Neutrophil (primary cell): Measurements from ENCODE around the gene PLIN3.
A peak's percentile ranks its signal among the peaks of the same experiment; 100 is the strongest.
"Not testable (repeated sequence)": the region's sequence is repeated elsewhere in the genome, so short reads cannot be mapped to it uniquely, and the experiment has no call there.

Source experiments
- H3K27ac ChIP-seq: fragments of 200-600 bp; sonication (generic); 2 replicates; pipeline ENCODE4 v1.5.1; 2016; ENCODE audit warnings: mild to moderate bottlenecking, moderate library complexity
- H3K27me3 ChIP-seq: fragments of 200-600 bp; sonication (generic); 2 replicates; pipeline ENCODE4 v1.6.0; 2016; ENCODE audit warnings: mild to moderate bottlenecking
- H3K36me3 ChIP-seq: fragments of 200-600 bp; sonication (generic); 2 replicates; pipeline ENCODE4 v1.5.1; 2017
- H3K4me1 ChIP-seq, 2 experiments: fragments of 200-600 bp in 1 of 2; sonication (generic) in 1 of 2; 1 replicate in 1 of 2; 2 replicates in 1 of 2; pipeline versions ENCODE4 v1.5.1 to v1.6.1; 2013 to 2016; ENCODE audit warnings: low read depth in 1 of 2, low read length in 1 of 2, mild to moderate bottlenecking in 1 of 2, moderate library complexity in 1 of 2; ENCODE audit not compliant: control insufficient read depth in 1 of 2, insufficient read depth in 1 of 2
- H3K4me3 ChIP-seq, 2 experiments: fragments of 200-600 bp in 1 of 2; sonication (generic) in 1 of 2; 1 replicate in 1 of 2; 2 replicates in 1 of 2; pipeline ENCODE4 v1.5.1; 2013 to 2016; ENCODE audit warnings: low read depth in 1 of 2, low read length in 1 of 2, mild to moderate bottlenecking in 1 of 2, moderate library complexity in 1 of 2
- H3K9me3 ChIP-seq: fragments of 200-600 bp; sonication (generic); 2 replicates; pipeline ENCODE4 v1.5.1; 2016
- TF ChIP-seq, protein P1 (sequence below): fragments of 200-600 bp; sonication (generic); IDR thresholded peaks from 2 replicates; pipeline ENCODE4 v1.5.1; 2016; ENCODE audit warnings: antibody characterized with exemption

PLIN3 gene

GRCh38 chr19:4844348-4845179 lies 22.9 kb downstream of the PLIN3 start:
- Histone ChIP-seq H3K27me3 (no peaks in the 10 kb centered on the region), H3K9me3 (no peaks in the 10 kb centered on the region), H3K4me1 (no peaks in the 10 kb centered on the region), H3K27ac (no peak overlapping the region), H3K4me3 (no peak overlapping the region), H3K36me3 (peaks cover 96% of the 10 kb centered on the region)
- TF ChIP-seq, protein P1, sequence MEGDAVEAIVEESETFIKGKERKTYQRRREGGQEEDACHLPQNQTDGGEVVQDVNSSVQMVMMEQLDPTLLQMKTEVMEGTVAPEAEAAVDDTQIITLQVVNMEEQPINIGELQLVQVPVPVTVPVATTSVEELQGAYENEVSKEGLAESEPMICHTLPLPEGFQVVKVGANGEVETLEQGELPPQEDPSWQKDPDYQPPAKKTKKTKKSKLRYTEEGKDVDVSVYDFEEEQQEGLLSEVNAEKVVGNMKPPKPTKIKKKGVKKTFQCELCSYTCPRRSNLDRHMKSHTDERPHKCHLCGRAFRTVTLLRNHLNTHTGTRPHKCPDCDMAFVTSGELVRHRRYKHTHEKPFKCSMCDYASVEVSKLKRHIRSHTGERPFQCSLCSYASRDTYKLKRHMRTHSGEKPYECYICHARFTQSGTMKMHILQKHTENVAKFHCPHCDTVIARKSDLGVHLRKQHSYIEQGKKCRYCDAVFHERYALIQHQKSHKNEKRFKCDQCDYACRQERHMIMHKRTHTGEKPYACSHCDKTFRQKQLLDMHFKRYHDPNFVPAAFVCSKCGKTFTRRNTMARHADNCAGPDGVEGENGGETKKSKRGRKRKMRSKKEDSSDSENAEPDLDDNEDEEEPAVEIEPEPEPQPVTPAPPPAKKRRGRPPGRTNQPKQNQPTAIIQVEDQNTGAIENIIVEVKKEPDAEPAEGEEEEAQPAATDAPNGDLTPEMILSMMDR = no peak

GRCh38 chr19:4843647-4843965 lies 23.9 kb downstream of the PLIN3 start:
- TF ChIP-seq, protein P1 = no peak
- Histone ChIP-seq H3K27me3 (no peaks in the 10 kb centered on the region), H3K36me3 (peaks cover 96% of the 10 kb centered on the region), H3K4me1 (no peaks in the 10 kb centered on the region), H3K4me3 (no peak overlapping the region), H3K27ac (no peak overlapping the region), H3K9me3 (no peaks in the 10 kb centered on the region)

DNA sequence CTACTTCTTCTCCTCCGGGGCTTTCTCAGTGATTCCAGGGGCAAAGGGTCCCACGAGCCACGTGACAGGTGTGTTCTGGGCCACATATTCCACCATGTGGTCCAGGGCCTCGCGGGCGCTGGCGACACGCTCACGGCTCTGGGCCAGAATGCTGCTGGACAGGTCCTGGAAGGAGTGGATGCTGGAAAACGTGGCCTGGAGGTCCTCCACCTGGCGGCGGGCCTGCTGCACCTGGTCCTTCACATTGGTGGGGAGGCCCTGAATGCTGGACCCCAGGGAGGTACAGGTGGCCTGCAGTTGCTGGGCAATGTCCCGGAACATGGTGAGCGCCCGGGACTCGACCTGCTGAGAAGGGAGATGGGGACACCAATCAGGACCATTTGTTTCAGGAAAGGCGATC lies 28.3 kb downstream of the PLIN3 start:
- Histone ChIP-seq H3K27me3 (no peaks in the 10 kb centered on the region), H3K9me3 (no peaks in the 10 kb centered on the region), H3K36me3 (peaks cover 74% of the 10 kb centered on the region), H3K4me1 (no peaks in the 10 kb centered on the region), H3K4me3 (no peak overlapping the region), H3K27ac (no peak overlapping the region)
- TF ChIP-seq, protein P1 = no peak

- no peaks in the 10 kb centered on the region for H3K27me3 ChIP-seq
- peaks cover 14% of the 10 kb centered on the region for H3K36me3 ChIP-seq
- peaks cover 15 to 19% of the 10 kb centered on the region in 2 experiments for H3K4me1 ChIP-seq
- no peak overlapping the region for H3K27ac ChIP-seq
- TF ChIP-seq, protein P1 = no peak
- H3K9me3 ChIP-seq = no peaks in the 10 kb centered on the region
- H3K4me3 ChIP-seq = no peak overlapping the region
These were observed 34.7 kb downstream of the PLIN3 start for GRCh38 chr19:4832776-4833175.

- H3K27ac ChIP-seq = peak overlapping the region; percentile 84
- not testable (repeated sequence) for H3K27me3 ChIP-seq, H3K36me3 ChIP-seq, H3K9me3 ChIP-seq
- H3K4me1 ChIP-seq = peaks cover 15 to 19% of the 10 kb centered on the region in 2 experiments
- H3K4me3 ChIP-seq = peak overlapping the region; percentile 80 to 89
These were observed 35.5 kb downstream of the PLIN3 start for GRCh38 chr19:4831979-4832340.

- H3K27me3 ChIP-seq = no peaks in the 10 kb centered on the region
- TF ChIP-seq, protein P1 = peak; percentile 26
These were observed 36.0 kb downstream of the PLIN3 start, which contains the start of gene TICAM1 for GRCh38 chr19:4831304-4831978. TSS of gene TICAM1 (minus strand) at chr19:4831712. CDS start at chr19:4818377, 13,335 bp downstream.

More at GRCh38 chr19:4831304-4831978, 36.0 kb downstream of the PLIN3 start, which contains the start of gene TICAM1:
- peak within 1 kb of the TSS; percentile 80 to 89 for H3K4me3 ChIP-seq
- peak within 1 kb of the TSS; percentile 84 for H3K27ac ChIP-seq
- peaks cover 15 to 19% of the 10 kb centered on the region in 2 experiments for H3K4me1 ChIP-seq
- H3K36me3 ChIP-seq = peaks cover 2% of the 10 kb centered on the region
- no peaks in the 10 kb centered on the region for H3K9me3 ChIP-seq
